ENCODE measurements around the gene ARID4B. TPM values are rescaled to one million over a fixed set of nuclear protein-coding genes. Genes with fewer than 3 reads are reported as not detected.
A peak's percentile ranks its signal among the peaks of the same experiment; 100 is the strongest.

ARID4B gene
- total and polyA plus RNA-seq, 2 donors (not counting 1 experiment from before 2014, with no cell fraction given) = 15.3 to 42.4 TPM

DNA sequence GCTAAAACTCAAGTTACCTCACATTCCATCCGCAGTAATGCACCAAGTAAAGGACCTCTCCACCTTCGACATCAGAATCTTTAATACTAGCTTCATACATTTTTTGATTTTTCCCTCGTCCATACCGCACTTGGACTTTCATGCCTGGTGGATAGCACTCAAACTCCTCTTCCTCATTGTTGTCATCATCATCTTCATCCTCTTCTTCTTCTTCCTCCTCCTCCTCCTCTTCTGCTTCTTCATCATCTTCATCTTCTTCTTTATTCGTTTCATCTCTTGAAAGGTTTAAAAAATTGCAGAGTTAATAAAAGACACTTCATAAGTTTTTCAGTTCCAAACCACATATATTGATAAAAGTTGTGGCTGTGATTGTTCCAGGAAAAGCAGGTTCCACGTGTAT is 114.2 kb downstream of the ARID4B start:
- no peak overlapping the region for H3K9ac ChIP-seq (ENCODE audit: insufficient read depth, low read length)
- TF ChIP-seq, protein P1, sequence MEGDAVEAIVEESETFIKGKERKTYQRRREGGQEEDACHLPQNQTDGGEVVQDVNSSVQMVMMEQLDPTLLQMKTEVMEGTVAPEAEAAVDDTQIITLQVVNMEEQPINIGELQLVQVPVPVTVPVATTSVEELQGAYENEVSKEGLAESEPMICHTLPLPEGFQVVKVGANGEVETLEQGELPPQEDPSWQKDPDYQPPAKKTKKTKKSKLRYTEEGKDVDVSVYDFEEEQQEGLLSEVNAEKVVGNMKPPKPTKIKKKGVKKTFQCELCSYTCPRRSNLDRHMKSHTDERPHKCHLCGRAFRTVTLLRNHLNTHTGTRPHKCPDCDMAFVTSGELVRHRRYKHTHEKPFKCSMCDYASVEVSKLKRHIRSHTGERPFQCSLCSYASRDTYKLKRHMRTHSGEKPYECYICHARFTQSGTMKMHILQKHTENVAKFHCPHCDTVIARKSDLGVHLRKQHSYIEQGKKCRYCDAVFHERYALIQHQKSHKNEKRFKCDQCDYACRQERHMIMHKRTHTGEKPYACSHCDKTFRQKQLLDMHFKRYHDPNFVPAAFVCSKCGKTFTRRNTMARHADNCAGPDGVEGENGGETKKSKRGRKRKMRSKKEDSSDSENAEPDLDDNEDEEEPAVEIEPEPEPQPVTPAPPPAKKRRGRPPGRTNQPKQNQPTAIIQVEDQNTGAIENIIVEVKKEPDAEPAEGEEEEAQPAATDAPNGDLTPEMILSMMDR (conservative IDR thresholded peaks at IDR 0.05 in 1 of 2, IDR thresholded peaks at IDR 0.05 in 1 of 2; ENCODE audit: low read depth in 1 of 2, low read length in 2 of 2) = no peak
- no peak for TF ChIP-seq EZH2 (IDR thresholded peaks at IDR 0.05; ENCODE audit: low read length, missing control alignments)
- H3K9me3 ChIP-seq (ENCODE audit: control insufficient read depth, insufficient read depth, low read depth, low read length) = no peaks in the 10 kb centered on the region
- no peaks in the 10 kb centered on the region for H4K20me1 ChIP-seq (ENCODE audit: control insufficient read depth, extremely low read depth, insufficient read depth, low read length)
- H2AFZ ChIP-seq (ENCODE audit: low read length) = no peak overlapping the region
- H3K27me3 ChIP-seq (ENCODE audit: control insufficient read depth, insufficient read depth, low read length) = no peaks in the 10 kb centered on the region
- H3K36me3 ChIP-seq (ENCODE audit: control insufficient read depth, insufficient read depth, low read length) = no peaks in the 10 kb centered on the region
- H3K4me1 ChIP-seq (ENCODE audit: control insufficient read depth, extremely low read depth, insufficient read depth, low read length) = no peaks in the 10 kb centered on the region
- H3K27ac ChIP-seq (ENCODE audit: insufficient read depth, low read length) = no peak overlapping the region
- no peak overlapping the region for H3K4me2 ChIP-seq (ENCODE audit: extremely low read depth, insufficient read depth, low read length)
- H3K79me2 ChIP-seq (ENCODE audit: control insufficient read depth, insufficient read depth, low read length) = no peaks in the 10 kb centered on the region
- no peak overlapping the region for H3K4me3 ChIP-seq (replicated peaks in 1 of 4; ENCODE audit: control extremely low read depth in 1 of 4, insufficient read depth in 1 of 4, low read depth in 3 of 4, low read length in 4 of 4)
- DNase-seq (ENCODE audit: low read depth in 2 of 2) = no peak

DNA sequence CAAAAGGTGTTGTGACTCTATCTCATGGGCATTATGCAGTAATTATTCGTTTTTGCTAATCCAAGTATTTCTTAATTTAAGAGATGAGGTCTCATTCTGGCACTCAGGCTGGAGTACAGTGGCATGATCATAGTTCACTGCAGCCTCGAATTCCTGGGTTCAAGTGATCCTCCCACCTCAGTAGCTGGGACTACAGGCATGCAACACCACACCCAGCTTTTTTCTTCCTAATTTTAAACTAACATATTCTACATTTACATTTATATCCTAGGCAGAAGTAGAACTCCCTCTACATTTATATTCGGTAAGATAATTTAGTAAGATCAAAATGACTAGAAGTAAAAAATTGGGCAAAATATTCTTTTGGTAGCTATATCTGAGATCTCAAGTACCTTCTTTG is 116.5 kb downstream of the ARID4B start:
- Histone ChIP-seq H3K27me3 (ENCODE audit: control insufficient read depth, insufficient read depth, low read length) (no peaks in the 10 kb centered on the region), H3K27ac (ENCODE audit: insufficient read depth, low read length) (no peak overlapping the region), H3K36me3 (ENCODE audit: control insufficient read depth, insufficient read depth, low read length) (peaks cover 3% of the 10 kb centered on the region), H3K9ac (ENCODE audit: insufficient read depth, low read length) (no peak overlapping the region), H4K20me1 (ENCODE audit: control insufficient read depth, extremely low read depth, insufficient read depth, low read length) (no peaks in the 10 kb centered on the region), H3K4me1 (ENCODE audit: control insufficient read depth, extremely low read depth, insufficient read depth, low read length) (no peaks in the 10 kb centered on the region), H3K79me2 (ENCODE audit: control insufficient read depth, insufficient read depth, low read length) (no peaks in the 10 kb centered on the region), H3K4me2 (ENCODE audit: extremely low read depth, insufficient read depth, low read length) (no peak overlapping the region), H2AFZ (ENCODE audit: low read length) (no peak overlapping the region), H3K9me3 (ENCODE audit: control insufficient read depth, insufficient read depth, low read depth, low read length) (no peaks in the 10 kb centered on the region), H3K4me3 (replicated peaks in 1 of 4; ENCODE audit: control extremely low read depth in 1 of 4, insufficient read depth in 1 of 4, low read depth in 3 of 4, low read length in 4 of 4) (no peak overlapping the region)
- DNase-seq (ENCODE audit: low read depth in 2 of 2) = no peak
- TF ChIP-seq, protein P1 (conservative IDR thresholded peaks at IDR 0.05 in 1 of 2, IDR thresholded peaks at IDR 0.05 in 1 of 2; ENCODE audit: low read depth in 1 of 2, low read length in 2 of 2) = no peak
- no peak for TF ChIP-seq EZH2 (IDR thresholded peaks at IDR 0.05; ENCODE audit: low read length, missing control alignments)

DNA sequence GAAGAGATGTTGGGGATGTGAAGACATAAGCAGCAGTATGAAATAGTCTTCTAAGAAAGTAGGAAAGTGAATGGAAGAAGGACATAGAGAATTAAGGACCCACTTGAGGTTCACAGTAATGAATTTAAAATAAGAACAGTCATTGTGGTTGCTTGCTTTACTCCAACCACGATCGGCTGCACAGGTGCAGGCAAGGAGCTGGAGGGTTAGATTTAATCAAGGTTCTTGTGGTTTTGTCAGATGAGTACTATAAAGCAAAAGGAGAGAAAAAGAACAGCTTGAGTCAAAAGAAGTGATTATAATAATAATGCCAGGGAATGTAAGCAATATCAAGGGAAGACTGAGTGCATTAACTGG is 120.8 kb downstream of the ARID4B start:
- no peaks in the 10 kb centered on the region for H3K9me3 ChIP-seq (ENCODE audit: control insufficient read depth, insufficient read depth, low read depth, low read length)
- DNase-seq (ENCODE audit: low read depth in 2 of 2) = peak in 1 of 2 donors; percentile 52
- H3K4me1 ChIP-seq (ENCODE audit: control insufficient read depth, extremely low read depth, insufficient read depth, low read length) = no peaks in the 10 kb centered on the region
- no peak overlapping the region for H3K9ac ChIP-seq (ENCODE audit: insufficient read depth, low read length)
- no peak overlapping the region for H3K27ac ChIP-seq (ENCODE audit: insufficient read depth, low read length)
- peaks cover 4% of the 10 kb centered on the region for H3K36me3 ChIP-seq (ENCODE audit: control insufficient read depth, insufficient read depth, low read length)
- no peak overlapping the region for H2AFZ ChIP-seq (ENCODE audit: low read length)
- no peaks in the 10 kb centered on the region for H3K27me3 ChIP-seq (ENCODE audit: control insufficient read depth, insufficient read depth, low read length)
- H3K4me3 ChIP-seq (replicated peaks in 1 of 4; ENCODE audit: control extremely low read depth in 1 of 4, insufficient read depth in 1 of 4, low read depth in 3 of 4, low read length in 4 of 4) = no peak overlapping the region
- no peaks in the 10 kb centered on the region for H3K79me2 ChIP-seq (ENCODE audit: control insufficient read depth, insufficient read depth, low read length)
- TF ChIP-seq EZH2 (IDR thresholded peaks at IDR 0.05; ENCODE audit: low read length, missing control alignments) = no peak
- TF ChIP-seq, protein P1 (conservative IDR thresholded peaks at IDR 0.05 in 1 of 2, IDR thresholded peaks at IDR 0.05 in 1 of 2; ENCODE audit: low read depth in 1 of 2, low read length in 2 of 2) = no peak
- H3K4me2 ChIP-seq (ENCODE audit: extremely low read depth, insufficient read depth, low read length) = no peak overlapping the region
- H4K20me1 ChIP-seq (ENCODE audit: control insufficient read depth, extremely low read depth, insufficient read depth, low read length) = no peaks in the 10 kb centered on the region
